ENCODE measurements around the gene LSM8. TPM values are rescaled to one million over a fixed set of nuclear protein-coding genes. Genes with fewer than 3 reads are reported as not detected.

LSM8 gene
- total RNA-seq, 1 donor from 2014 or later = 49.5 TPM

GRCh38 chr7:118184565-118184940 is 589 bp downstream of the LSM8 start:
- Mint-ChIP-seq H3K4me1 (ENCODE audit: low read depth) (peaks cover 20% of the 10 kb centered on the region), H3K9me3 (ENCODE audit: low read depth) (no peaks in the 10 kb centered on the region), H3K27me3 (no peaks in the 10 kb centered on the region), H3K36me3 (ENCODE audit: insufficient read depth) (peaks cover 12% of the 10 kb centered on the region), H3K27ac (peak overlapping the region; percentile 100), H3K4me3 (ENCODE audit: low read depth) (peak overlapping the region; percentile 94)
- no peak for TF ChIP-seq CTCF (IDR thresholded peaks at IDR 0.05; ENCODE audit: unreplicated experiment)
- no peak for DNase-seq (ENCODE audit: low spot score, unreplicated experiment)

- H3K36me3 Mint-ChIP-seq (ENCODE audit: insufficient read depth) = peaks cover 12% of the 10 kb centered on the region
- no peaks in the 10 kb centered on the region for H3K27me3 Mint-ChIP-seq
- peak overlapping the region; percentile 94 for H3K4me3 Mint-ChIP-seq (ENCODE audit: low read depth)
- TF ChIP-seq CTCF (IDR thresholded peaks at IDR 0.05; ENCODE audit: unreplicated experiment) = no peak
- no peak for DNase-seq (ENCODE audit: low spot score, unreplicated experiment)
- H3K4me1 Mint-ChIP-seq (ENCODE audit: low read depth) = peaks cover 20% of the 10 kb centered on the region
- no peaks in the 10 kb centered on the region for H3K9me3 Mint-ChIP-seq (ENCODE audit: low read depth)
- no peak overlapping the region for H3K27ac Mint-ChIP-seq
Observed at GRCh38 chr7:118185163-118185860, 1.3 kb downstream of the LSM8 start.

GRCh38 chr7:118186501-118186900 is 2.5 kb downstream of the LSM8 start:
- no peak for DNase-seq (ENCODE audit: low spot score, unreplicated experiment)
- no peaks in the 10 kb centered on the region for H3K9me3 Mint-ChIP-seq (ENCODE audit: low read depth)
- H3K4me3 Mint-ChIP-seq (ENCODE audit: low read depth) = peak overlapping the region; percentile 94
- no peak for TF ChIP-seq CTCF (IDR thresholded peaks at IDR 0.05; ENCODE audit: unreplicated experiment)
- no peak overlapping the region for H3K27ac Mint-ChIP-seq
- H3K27me3 Mint-ChIP-seq = no peaks in the 10 kb centered on the region
- H3K4me1 Mint-ChIP-seq (ENCODE audit: low read depth) = peaks cover 20% of the 10 kb centered on the region
- H3K36me3 Mint-ChIP-seq (ENCODE audit: insufficient read depth) = peaks cover 12% of the 10 kb centered on the region

GRCh38 chr7:118194571-118194970 is 10.6 kb downstream of the LSM8 start:
- H3K4me3 Mint-ChIP-seq (ENCODE audit: low read depth) = no peak overlapping the region
- no peak overlapping the region for H3K27ac Mint-ChIP-seq
- H3K4me1 Mint-ChIP-seq (ENCODE audit: low read depth) = peaks cover 2% of the 10 kb centered on the region

GRCh38 chr7:118195837-118196474 is 12.0 kb downstream of the LSM8 start:
- H3K27ac Mint-ChIP-seq = no peak overlapping the region
- TF ChIP-seq CTCF (IDR thresholded peaks at IDR 0.05; ENCODE audit: unreplicated experiment) = peak; percentile 76
- no peaks in the 10 kb centered on the region for H3K27me3 Mint-ChIP-seq
- H3K4me1 Mint-ChIP-seq (ENCODE audit: low read depth) = peaks cover 7% of the 10 kb centered on the region
- no peak overlapping the region for H3K4me3 Mint-ChIP-seq (ENCODE audit: low read depth)
- H3K9me3 Mint-ChIP-seq (ENCODE audit: low read depth) = no peaks in the 10 kb centered on the region
- DNase-seq (ENCODE audit: low spot score, unreplicated experiment) = peak; percentile 20
- peaks cover 5% of the 10 kb centered on the region for H3K36me3 Mint-ChIP-seq (ENCODE audit: insufficient read depth)

More at GRCh38 chr7:118194571-118194970, 10.6 kb downstream of the LSM8 start:
- H3K27me3 Mint-ChIP-seq = no peaks in the 10 kb centered on the region
- TF ChIP-seq CTCF (IDR thresholded peaks at IDR 0.05; ENCODE audit: unreplicated experiment) = no peak
- DNase-seq (ENCODE audit: low spot score, unreplicated experiment) = no peak
- H3K9me3 Mint-ChIP-seq (ENCODE audit: low read depth) = no peaks in the 10 kb centered on the region
- peaks cover 5% of the 10 kb centered on the region for H3K36me3 Mint-ChIP-seq (ENCODE audit: insufficient read depth)
